NT2/D1 (cell line): Measurements from ENCODE around the gene GABBR2.

Experiments
- DNase-seq: peaks from one replicate; pipeline ENCODE4 v3.0.0-alpha.2; 2011; ENCODE audit warnings: low read depth, low spot score
- H3K27me3 ChIP-seq: 2 replicates; pipeline ENCODE4 v1.6.0; 2011; ENCODE audit warnings: mild to moderate bottlenecking; ENCODE audit not compliant: insufficient read length, insufficient read depth
- H3K36me3 ChIP-seq: 2 replicates; pipeline ENCODE4 v1.6.1; 2011; ENCODE audit warnings: mild to moderate bottlenecking, low read length, mixed read lengths; ENCODE audit not compliant: insufficient read depth, insufficient read length
- H3K4me1 ChIP-seq: 2 replicates; pipeline ENCODE4 v1.5.1; 2011; ENCODE audit not compliant: insufficient read depth, insufficient read length
- H3K4me3 ChIP-seq: 2 replicates; pipeline ENCODE4 v1.5.1; 2011; ENCODE audit warnings: low read depth; ENCODE audit not compliant: insufficient read length
- H3K9ac ChIP-seq: 2 replicates; pipeline ENCODE4 v1.6.0; 2011; ENCODE audit warnings: low read depth; ENCODE audit not compliant: insufficient read length
- H3K9me3 ChIP-seq: 2 replicates; pipeline ENCODE4 v1.5.1; 2011; ENCODE audit warnings: mild to moderate bottlenecking, low read length; ENCODE audit not compliant: insufficient read depth
- SUZ12 ChIP-seq: IDR thresholded peaks from 2 replicates; pipeline ENCODE4 v1.6.1; 2011; ENCODE audit not compliant: insufficient read length, insufficient read depth; ENCODE audit errors: extremely low read depth
- YY1 ChIP-seq: IDR thresholded peaks from 2 replicates; pipeline ENCODE4 v1.6.1; 2011; ENCODE audit not compliant: insufficient read length, insufficient read depth
- ZNF274 ChIP-seq: IDR thresholded peaks from 2 replicates; pipeline ENCODE4 v1.6.1; 2011; ENCODE audit warnings: mild to moderate bottlenecking, low read depth, low read length

Gene GABBR2

DNA sequence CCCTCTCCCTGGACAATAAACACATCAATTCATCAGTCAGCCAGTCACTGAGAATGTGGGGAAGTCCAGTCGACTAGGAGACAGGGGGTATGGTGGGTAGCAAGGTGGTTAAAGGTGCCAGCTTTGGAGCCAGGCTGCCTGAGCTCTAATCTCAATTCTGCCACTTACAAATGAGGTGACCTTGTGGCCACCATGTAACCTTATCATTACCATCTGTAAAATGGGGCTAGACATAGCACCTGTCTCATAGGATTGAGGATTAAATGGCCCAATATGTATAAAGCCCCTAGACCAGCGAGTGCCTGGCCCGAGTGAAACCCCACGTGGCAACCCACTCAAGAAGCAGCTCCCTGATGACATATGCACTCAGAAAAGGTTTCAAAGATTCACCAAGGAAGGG is 380.0 kb downstream of the GABBR2 start:
- Histone ChIP-seq H3K27me3 (no peaks in the 10 kb centered on the region), H3K4me3 (no peak overlapping the region), H3K36me3 (no peaks in the 10 kb centered on the region), H3K9ac (no peak overlapping the region), H3K9me3 (no peaks in the 10 kb centered on the region), H3K4me1 (no peaks in the 10 kb centered on the region)
- no peak for TF ChIP-seq YY1
- TF ChIP-seq ZNF274 = no peak
- no peak for TF ChIP-seq SUZ12
- DNase-seq = no peak

DNA sequence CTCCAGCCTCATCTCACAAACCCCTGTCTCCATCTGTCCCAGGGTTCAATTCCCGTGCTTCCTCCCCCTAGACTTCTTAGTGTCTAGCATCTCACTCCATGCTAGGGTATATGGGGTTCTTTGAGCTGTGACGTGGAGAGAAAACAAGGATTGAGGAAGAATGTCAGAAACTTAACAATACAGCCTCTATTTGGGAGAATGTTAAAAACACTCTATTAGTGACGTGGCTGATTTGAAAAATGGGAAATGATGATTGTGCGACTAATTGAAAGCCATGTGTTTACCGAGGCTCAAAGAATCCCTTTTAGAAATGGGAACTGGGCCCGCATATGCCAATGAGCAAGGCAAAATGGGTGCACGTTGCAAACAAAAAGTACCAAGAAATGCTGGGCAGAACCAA is 380.6 kb downstream of the GABBR2 start:
- no peak for DNase-seq
- Histone ChIP-seq H3K27me3 (no peaks in the 10 kb centered on the region), H3K4me3 (no peak overlapping the region), H3K9me3 (no peaks in the 10 kb centered on the region), H3K36me3 (no peaks in the 10 kb centered on the region), H3K4me1 (no peaks in the 10 kb centered on the region), H3K9ac (no peak overlapping the region)
- TF ChIP-seq YY1 = no peak
- no peak for TF ChIP-seq SUZ12
- no peak for TF ChIP-seq ZNF274

DNA sequence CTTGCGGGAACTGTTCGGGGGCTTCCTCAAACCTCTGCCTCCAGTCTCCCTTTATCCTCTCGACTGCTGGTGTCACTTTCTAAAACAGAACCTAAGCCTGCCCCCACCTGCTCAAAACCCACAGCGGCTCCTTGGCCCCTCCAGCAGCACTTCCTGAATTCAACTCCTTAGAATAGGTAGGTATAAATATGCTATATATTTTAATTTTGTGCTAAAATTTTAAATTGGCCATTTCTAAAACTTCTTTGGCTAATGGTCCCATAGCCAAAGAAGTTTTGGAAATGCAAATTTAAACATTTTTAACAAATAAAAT is 381.5 kb downstream of the GABBR2 start:
- Histone ChIP-seq H3K9me3 (no peaks in the 10 kb centered on the region), H3K4me3 (no peak overlapping the region), H3K4me1 (no peaks in the 10 kb centered on the region), H3K9ac (no peak overlapping the region), H3K36me3 (no peaks in the 10 kb centered on the region), H3K27me3 (no peaks in the 10 kb centered on the region)
- DNase-seq = no peak
- TF ChIP-seq YY1 (no peak), SUZ12 (no peak), ZNF274 (no peak)

DNA sequence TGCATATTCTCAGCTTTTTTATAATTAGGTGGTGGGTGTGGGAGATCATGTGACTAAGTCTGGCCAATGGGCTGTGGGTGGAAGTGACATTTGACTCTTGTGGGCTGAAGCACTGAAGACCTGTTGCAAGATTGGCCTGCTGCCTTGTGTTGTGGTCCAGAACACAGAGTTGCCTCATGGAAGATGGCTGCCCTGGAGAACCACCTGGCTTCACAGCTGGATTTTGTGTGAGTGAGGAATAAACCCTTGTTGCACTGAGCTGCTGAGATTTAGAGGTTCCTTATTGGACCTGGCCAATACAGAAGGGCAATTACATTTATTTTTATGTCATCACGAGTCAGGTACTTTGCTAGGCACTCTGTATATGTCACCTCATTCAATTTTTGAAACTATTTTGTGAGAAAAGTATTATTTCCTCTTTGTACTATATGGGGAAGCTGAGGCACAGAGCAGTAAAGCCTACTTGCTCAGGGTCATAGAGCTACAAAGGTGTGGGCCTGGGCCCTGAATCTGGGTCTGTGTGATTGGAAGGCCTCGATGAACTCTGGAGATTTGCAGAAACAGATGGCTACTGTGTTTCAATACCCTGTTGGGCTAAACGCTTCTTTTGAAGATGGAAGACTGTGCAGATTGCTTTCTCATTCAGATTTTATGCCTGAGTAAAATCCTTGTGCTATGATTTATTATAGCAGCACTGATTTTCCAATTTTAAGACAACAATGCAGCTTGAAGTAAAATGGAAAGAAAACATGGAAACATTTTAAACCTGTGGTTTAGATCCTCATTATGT is 382.1 kb downstream of the GABBR2 start:
- H3K4me1 ChIP-seq = no peaks in the 10 kb centered on the region
- TF ChIP-seq YY1 (no peak), SUZ12 (no peak), ZNF274 (no peak)
- no peak for DNase-seq

DNA sequence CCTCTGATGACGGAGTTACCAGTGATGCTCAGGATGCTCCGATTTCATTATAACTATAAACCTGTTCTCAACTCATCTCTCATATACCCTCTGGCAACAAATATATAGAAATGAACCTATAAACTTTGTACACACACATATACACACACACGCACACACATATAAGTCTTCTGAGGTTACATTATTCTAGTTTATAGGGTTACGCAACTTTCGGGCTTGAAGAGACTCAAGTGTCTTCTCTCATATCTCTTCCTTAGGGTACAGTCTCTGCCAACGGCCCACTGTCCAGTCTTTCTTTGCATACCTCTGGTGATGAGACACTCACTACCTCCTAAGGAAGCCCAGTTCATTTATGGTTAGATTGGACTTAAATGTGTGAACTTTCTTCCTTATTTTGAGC is 383.9 kb downstream of the GABBR2 start:
- H3K4me3 ChIP-seq = no peak overlapping the region
- no peaks in the 10 kb centered on the region for H3K4me1 ChIP-seq
- no peak overlapping the region for H3K9ac ChIP-seq
- H3K36me3 ChIP-seq = no peaks in the 10 kb centered on the region
- TF ChIP-seq ZNF274 (no peak), YY1 (no peak), SUZ12 (no peak)
- H3K9me3 ChIP-seq = no peaks in the 10 kb centered on the region
- H3K27me3 ChIP-seq = no peaks in the 10 kb centered on the region
- no peak for DNase-seq

More for the DNA sequence above, 382.1 kb downstream of the GABBR2 start:
- Histone ChIP-seq H3K36me3 (no peaks in the 10 kb centered on the region), H3K4me3 (no peak overlapping the region), H3K9me3 (no peaks in the 10 kb centered on the region), H3K9ac (no peak overlapping the region), H3K27me3 (no peaks in the 10 kb centered on the region)

DNA sequence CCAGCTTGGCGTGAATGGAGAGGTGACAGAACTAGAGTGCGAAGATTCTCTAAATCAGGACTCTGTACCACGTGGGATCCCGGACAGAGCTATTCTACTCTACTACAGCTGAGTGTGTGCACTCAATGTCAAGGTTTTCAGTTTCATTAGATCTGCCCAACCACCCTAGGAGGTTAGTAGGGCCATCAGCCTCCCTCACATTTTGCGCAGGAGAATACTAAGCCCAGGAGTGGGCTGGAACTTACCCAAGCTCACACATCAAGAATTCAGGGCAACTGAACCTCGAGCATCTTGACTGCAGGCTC is 385.0 kb downstream of the GABBR2 start:
- no peak overlapping the region for H3K9ac ChIP-seq
- DNase-seq = no peak
- H3K27me3 ChIP-seq = no peaks in the 10 kb centered on the region
- H3K4me1 ChIP-seq = no peaks in the 10 kb centered on the region
- no peaks in the 10 kb centered on the region for H3K36me3 ChIP-seq
- TF ChIP-seq YY1 (no peak), SUZ12 (no peak), ZNF274 (no peak)
- no peak overlapping the region for H3K4me3 ChIP-seq
- no peaks in the 10 kb centered on the region for H3K9me3 ChIP-seq

DNA sequence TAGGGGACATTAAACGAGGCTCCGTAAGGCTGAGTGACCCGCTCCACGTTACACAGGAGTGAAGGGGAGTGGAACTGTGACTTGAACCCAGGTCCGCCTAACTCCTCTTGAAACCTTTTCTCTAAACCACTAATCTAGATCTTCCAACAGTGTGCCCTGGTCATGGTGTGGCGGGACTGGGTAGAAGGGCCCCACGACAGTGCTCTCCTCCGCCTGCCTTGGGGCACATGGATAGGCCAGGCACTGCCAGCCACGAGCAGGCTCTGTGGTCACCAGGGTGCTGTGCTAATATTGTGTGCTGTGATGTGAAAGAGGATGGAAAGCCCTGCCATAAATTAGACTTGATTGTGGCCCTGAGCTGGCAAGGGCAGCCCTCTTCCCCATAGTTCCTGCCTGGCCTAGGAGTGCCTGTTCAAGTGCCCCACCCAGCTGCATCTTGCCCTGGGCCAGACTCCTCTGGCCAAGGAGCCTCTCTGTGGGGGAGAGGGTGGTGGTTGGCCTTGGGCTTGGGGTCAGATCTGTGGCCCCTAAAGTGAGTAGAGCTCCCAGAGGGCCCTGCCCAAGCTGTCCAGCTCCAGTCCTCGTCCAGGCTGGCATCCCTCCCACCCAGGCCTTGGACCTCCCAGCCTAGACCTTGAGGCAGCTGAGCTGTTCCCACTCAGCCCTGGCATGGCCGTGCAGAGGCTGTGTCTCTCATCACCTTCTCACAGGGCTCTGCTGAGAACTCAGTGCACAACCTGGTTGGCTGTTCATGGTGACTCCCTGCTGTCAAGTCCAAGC is 385.5 kb downstream of the GABBR2 start:
- no peaks in the 10 kb centered on the region for H3K27me3 ChIP-seq
- no peak overlapping the region for H3K9ac ChIP-seq
- no peaks in the 10 kb centered on the region for H3K36me3 ChIP-seq
- no peaks in the 10 kb centered on the region for H3K9me3 ChIP-seq
- no peak overlapping the region for H3K4me3 ChIP-seq
- no peaks in the 10 kb centered on the region for H3K4me1 ChIP-seq
- DNase-seq = no peak
- no peak for TF ChIP-seq YY1
- TF ChIP-seq SUZ12 = no peak
- no peak for TF ChIP-seq ZNF274
